HEK293T (cell line): Measurements from ENCODE around the gene FAM3D.

Experiments
- CTCF ChIA-PET: fragments of 350-600 bp; formaldehyde crosslinking; extraction: SDS; loops from one replicate; lab custom pipeline; 2021; ENCODE audit warnings: antibody characterized with exemption, inconsistent platforms; lab: Yijun Ruan, JAX
- POLR2A ChIA-PET: fragments of 350-600 bp; formaldehyde crosslinking; extraction: SDS; loops from one replicate; lab custom pipeline; 2020; ENCODE audit warnings: antibody characterized with exemption, inconsistent platforms; lab: Yijun Ruan, JAX
- DNase-seq: peaks from one replicate; pipeline ENCODE4 v3.0.0; 2012; ENCODE audit warnings: mixed read lengths; ENCODE audit errors: extremely low spot score
- ARNT ChIP-seq: fragments of 450-650 bp; IDR thresholded peaks from 2 replicates; pipeline ENCODE4 v1.6.1; 2017; ENCODE audit warnings: mild to moderate bottlenecking
- BHLHE40 ChIP-seq: fragments of 450-650 bp; IDR thresholded peaks from 2 replicates; pipeline ENCODE4 v1.6.1; 2016; ENCODE audit warnings: mild to moderate bottlenecking, moderate library complexity, borderline replicate concordance
- CTBP1 ChIP-seq: fragments of 450-650 bp; IDR thresholded peaks from 2 replicates; pipeline ENCODE4 v1.6.1; 2016; ENCODE audit warnings: borderline replicate concordance
- ELF4 ChIP-seq: fragments of 450-650 bp; IDR thresholded peaks from 2 replicates; pipeline ENCODE4 v1.6.1; 2017; ENCODE audit warnings: antibody characterized with exemption
- FOXA1 ChIP-seq: fragments of 450-650 bp; IDR thresholded peaks from 2 replicates; pipeline ENCODE4 v1.6.1; 2016; ENCODE audit warnings: mild to moderate bottlenecking
- FOXK2 ChIP-seq: fragments of 450-650 bp; IDR thresholded peaks from 2 replicates; pipeline ENCODE4 v1.6.1; 2016; ENCODE audit warnings: mild to moderate bottlenecking
- FOXM1 ChIP-seq: fragments of 450-650 bp; IDR thresholded peaks from 2 replicates; pipeline ENCODE4 v1.6.1; 2017; ENCODE audit warnings: mild to moderate bottlenecking, borderline replicate concordance
- HDGF ChIP-seq: fragments of 450-650 bp; IDR thresholded peaks from 2 replicates; pipeline ENCODE4 v1.6.1; 2017; ENCODE audit warnings: antibody characterized with exemption, borderline replicate concordance
- L3MBTL2 ChIP-seq: fragments of 450-650 bp; conservative IDR thresholded peaks from 2 replicates; pipeline ENCODE4 v1.6.1; 2016; ENCODE audit warnings: mild to moderate bottlenecking
- LEF1 ChIP-seq: fragments of 450-650 bp; IDR thresholded peaks from 2 replicates; pipeline ENCODE4 v1.6.1; 2017; ENCODE audit warnings: mild to moderate bottlenecking, borderline replicate concordance
- NFRKB ChIP-seq: fragments of 450-650 bp; IDR thresholded peaks from 2 replicates; pipeline ENCODE4 v1.6.1; 2016; ENCODE audit warnings: mild to moderate bottlenecking, moderate library complexity
- SP1 ChIP-seq: fragments of 450-650 bp; IDR thresholded peaks from 2 replicates; pipeline ENCODE4 v1.6.1; 2017
- SUZ12 ChIP-seq: fragments of 450-650 bp; IDR thresholded peaks from 2 replicates; pipeline ENCODE4 v1.6.1; 2016; ENCODE audit warnings: mild to moderate bottlenecking
- TARDBP ChIP-seq: fragments of 450-650 bp; IDR thresholded peaks from 2 replicates; pipeline ENCODE4 v1.6.1; 2016
- ZNF384 ChIP-seq: fragments of 450-650 bp; IDR thresholded peaks from 2 replicates; pipeline ENCODE4 v1.6.1; 2016
- TF ChIP-seq, protein P1 (sequence below): fragments of 450-650 bp; IDR thresholded peaks from 2 replicates; pipeline ENCODE4 v1.6.1; 2016

The FAM3D gene

DNA sequence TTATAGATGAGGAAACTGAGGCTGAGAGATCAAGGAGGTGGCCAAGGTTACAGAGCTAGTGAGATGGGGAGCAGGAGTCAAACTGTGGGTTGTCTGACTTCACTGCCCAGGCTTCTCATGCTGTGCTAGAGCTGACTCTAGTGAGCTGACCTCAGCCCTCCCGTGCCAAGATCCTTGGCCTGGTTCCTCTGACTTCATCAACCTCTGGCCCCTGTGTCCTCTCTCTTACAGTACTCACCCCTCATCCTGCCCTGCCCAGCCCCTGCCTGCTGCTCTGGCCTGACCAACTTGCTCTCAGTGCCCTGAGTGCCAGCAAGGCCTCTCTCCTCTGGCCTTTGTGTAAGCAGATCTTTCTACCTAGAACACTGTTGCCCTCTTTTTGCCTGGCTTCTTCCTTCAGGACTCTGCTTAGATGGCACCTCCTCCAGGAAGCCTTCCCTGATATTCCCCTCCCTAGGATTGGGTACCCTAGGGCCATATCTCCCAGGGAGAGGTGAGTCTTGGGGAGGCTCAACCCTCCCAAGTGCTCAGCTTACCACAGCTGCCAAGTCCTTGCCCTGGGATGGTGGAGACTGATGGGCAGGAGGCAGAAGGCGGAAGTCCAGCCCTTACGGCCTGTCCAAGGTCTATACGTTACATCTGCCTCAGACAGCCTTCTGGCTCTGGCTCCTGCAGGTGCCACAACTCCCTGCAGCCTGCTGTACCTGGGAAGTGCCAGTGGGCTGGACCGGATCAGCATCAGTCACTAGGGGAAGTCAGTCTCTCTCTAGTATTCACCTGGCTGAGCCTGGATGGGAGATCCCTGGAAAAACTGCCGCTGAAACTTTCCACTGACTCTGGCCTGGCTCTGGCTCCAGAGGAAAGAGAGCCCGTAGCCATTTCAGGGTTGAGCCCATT is 53.1 kb downstream of the FAM3D start:
- TF ChIP-seq LEF1: no peak
- TF ChIP-seq, protein P1, sequence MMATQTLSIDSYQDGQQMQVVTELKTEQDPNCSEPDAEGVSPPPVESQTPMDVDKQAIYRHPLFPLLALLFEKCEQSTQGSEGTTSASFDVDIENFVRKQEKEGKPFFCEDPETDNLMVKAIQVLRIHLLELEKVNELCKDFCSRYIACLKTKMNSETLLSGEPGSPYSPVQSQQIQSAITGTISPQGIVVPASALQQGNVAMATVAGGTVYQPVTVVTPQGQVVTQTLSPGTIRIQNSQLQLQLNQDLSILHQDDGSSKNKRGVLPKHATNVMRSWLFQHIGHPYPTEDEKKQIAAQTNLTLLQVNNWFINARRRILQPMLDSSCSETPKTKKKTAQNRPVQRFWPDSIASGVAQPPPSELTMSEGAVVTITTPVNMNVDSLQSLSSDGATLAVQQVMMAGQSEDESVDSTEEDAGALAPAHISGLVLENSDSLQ: no peak
- TF ChIP-seq TARDBP: no peak
- ChIA-PET POLR2A (no interaction called here), CTCF (no interaction called here)
- no peak for DNase-seq

DNA sequence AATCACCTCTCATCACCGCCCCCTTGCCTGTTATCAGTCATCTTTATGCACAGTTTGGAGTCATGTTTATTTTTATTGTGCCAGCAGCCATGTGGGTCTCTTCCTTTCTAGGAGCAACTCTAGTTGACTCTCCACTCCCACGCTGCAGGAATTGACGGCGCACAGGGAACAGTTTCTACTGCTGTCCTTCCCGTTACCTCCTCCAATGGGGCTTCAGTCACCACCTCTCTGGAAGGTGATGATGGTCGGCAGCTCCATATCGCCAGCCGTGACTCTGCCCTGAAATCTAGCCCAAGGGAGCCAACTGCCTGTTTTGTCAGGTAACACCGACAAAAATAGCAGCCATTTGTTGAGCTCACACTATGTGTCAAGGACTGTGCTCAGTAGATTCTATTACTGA is 53.7 kb downstream of the FAM3D start:
- no peak for DNase-seq
- TF ChIP-seq SP1 (no peak), FOXA1 (no peak), LEF1 (no peak), ARNT (no peak), ZNF384 (no peak), FOXK2 (no peak)
- CTCF ChIA-PET: interaction anchor here (1.1 kb wide), 1 partner anchor 15 kb away, joined by 3 read pairs; no protein-coding TSS in a partner anchor
- POLR2A ChIA-PET: no interaction called here

DNA sequence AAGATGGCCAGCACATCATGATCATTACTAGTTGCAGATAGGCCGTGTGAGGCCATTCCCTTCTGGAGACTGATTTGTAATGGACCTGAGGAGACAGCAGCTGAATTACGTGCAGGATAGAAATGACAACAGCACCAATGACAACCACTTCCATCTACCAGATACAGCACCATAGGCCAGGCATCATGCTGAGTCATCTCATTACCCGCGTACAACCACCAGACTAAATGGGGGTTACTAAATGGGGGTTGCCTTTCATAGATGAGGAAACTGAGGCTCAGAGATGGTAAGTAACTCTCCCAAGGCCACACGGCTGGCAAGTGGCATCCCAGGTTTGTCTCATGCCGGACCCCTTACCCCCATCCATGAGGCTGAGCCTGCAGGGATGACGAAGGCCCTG is 56.6 kb downstream of the FAM3D start:
- DNase-seq: no peak
- POLR2A ChIA-PET: no interaction called here

DNA sequence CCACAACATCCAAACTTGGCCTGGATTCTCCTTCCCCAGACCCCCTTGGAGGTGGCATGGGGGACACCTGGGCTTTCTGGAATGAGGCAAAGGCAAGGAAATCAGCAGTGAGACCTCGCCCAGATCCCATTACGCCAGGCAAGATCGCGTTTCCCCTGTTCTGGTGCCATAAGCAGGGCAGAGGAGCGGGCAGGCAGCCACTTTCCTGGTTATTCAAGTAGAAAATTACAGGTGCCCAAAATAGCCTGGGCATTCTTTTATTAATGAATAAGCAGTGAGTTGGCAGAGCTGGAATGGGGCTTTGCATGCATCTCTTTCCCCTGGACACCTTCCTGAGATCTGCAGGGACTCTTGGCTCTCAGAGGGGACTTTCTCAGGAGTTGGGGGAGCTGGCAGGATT is 57.9 kb downstream of the FAM3D start:
- TF ChIP-seq HDGF: no peak
- TF ChIP-seq ZNF384: no peak
- no peak for TF ChIP-seq TARDBP
- no peak for TF ChIP-seq ELF4
- TF ChIP-seq FOXK2: no peak
- TF ChIP-seq, protein P1: no peak
- TF ChIP-seq L3MBTL2: no peak
- no peak for TF ChIP-seq FOXA1
- TF ChIP-seq LEF1: no peak
- no peak for TF ChIP-seq FOXM1
- no peak for TF ChIP-seq CTBP1
- POLR2A ChIA-PET: no interaction called here
- no peak for DNase-seq
- CTCF ChIA-PET: no interaction called here

More for the DNA sequence above, 56.6 kb downstream of the FAM3D start:
- CTCF ChIA-PET: no interaction called here
- TF ChIP-seq, protein P1: no peak
- TF ChIP-seq CTBP1 (no peak), SP1 (no peak), L3MBTL2 (no peak), LEF1 (no peak), SUZ12 (no peak), NFRKB (no peak), HDGF (no peak), FOXA1 (no peak), ELF4 (no peak), FOXK2 (no peak), FOXM1 (no peak), BHLHE40 (no peak), ZNF384 (no peak), ARNT (no peak), TARDBP (no peak)

DNA sequence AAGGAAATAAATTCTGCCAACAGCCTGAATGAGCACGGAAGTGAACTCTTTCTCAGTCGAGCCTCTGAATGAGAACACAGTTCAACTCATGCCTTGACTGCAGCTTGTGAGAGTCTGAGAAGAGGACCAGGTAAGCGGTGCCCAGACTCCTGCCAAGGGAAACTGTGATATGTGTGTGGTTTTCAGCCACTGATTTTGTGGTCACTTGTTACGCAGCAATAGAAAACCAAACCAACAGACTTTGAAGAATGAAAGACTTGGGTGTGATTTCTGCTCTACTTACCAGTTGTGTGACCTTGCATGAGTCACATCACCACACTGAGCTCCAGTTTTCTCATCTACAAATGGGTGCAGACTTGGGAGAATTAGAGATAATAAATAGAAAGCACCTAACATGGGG is 58.8 kb downstream of the FAM3D start:
- POLR2A ChIA-PET: no interaction called here
- no peak for DNase-seq
- TF ChIP-seq SUZ12 (no peak), LEF1 (no peak), BHLHE40 (no peak), L3MBTL2 (no peak), ELF4 (no peak), FOXM1 (no peak), FOXK2 (no peak), HDGF (no peak), CTBP1 (no peak), FOXA1 (no peak), NFRKB (no peak), ARNT (no peak), TARDBP (no peak)
- TF ChIP-seq, protein P1: no peak
- CTCF ChIA-PET: interaction anchor here (0.5 to 1.1 kb wide), 2 partner anchors 40 to 216 kb away, joined by 3 read pairs; no protein-coding TSS in a partner anchor

DNA sequence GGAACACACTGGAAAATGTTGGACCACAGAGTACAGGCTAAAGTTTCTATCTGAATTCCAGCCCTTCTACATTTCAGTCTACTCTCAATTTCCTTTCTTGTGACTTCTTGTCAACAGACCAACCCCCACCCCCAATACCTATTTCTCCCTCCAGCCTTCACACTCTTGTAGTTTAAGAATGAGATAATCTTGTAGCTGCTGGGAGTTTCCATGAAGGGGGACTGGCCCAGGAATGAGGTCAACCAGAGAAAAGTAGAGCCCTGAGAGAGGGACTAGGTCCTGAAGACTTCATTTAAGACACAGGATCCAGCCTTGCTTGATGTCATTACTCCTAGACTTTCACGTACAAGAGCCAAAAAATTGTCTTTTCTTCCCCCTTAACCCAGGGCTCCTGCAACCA is 59.9 kb downstream of the FAM3D start:
- no peak for DNase-seq
- TF ChIP-seq FOXA1 (no peak), ELF4 (no peak), TARDBP (no peak), FOXM1 (no peak), SP1 (no peak), SUZ12 (no peak), ZNF384 (no peak), BHLHE40 (no peak), FOXK2 (no peak), L3MBTL2 (no peak), ARNT (no peak), NFRKB (no peak)
- TF ChIP-seq, protein P1: no peak
- ChIA-PET CTCF (no interaction called here), POLR2A (no interaction called here)
